Measurements from ENCODE around the gene SH3BGRL2.

SH3BGRL2 gene

GRCh38 chr6:79600313-79600712, 30.8 kb upstream of the SH3BGRL2 start:
- no peaks in the 10 kb centered on the region for H3K4me1 ChIP-seq (ENCODE audit: insufficient read depth, insufficient read length)
- H3K36me3 ChIP-seq (ENCODE audit: insufficient read depth, insufficient read length, low read length), result no peaks in the 10 kb centered on the region
- DNase-seq (ENCODE audit: low read depth, low spot score), result no peak
- no peaks in the 10 kb centered on the region for H3K9me3 ChIP-seq (ENCODE audit: insufficient read depth, low read length)
- TF ChIP-seq SUZ12 (IDR thresholded peaks at IDR 0.05; ENCODE audit: extremely low read depth, insufficient read depth, insufficient read length) (no peak), YY1 (IDR thresholded peaks at IDR 0.05; ENCODE audit: insufficient read depth, insufficient read length) (no peak), ZNF274 (IDR thresholded peaks at IDR 0.05; ENCODE audit: low read depth, low read length) (no peak)
- no peak overlapping the region for H3K4me3 ChIP-seq (ENCODE audit: insufficient read length, low read depth)
- H3K9ac ChIP-seq (ENCODE audit: insufficient read length, low read depth), result no peak overlapping the region
- no peaks in the 10 kb centered on the region for H3K27me3 ChIP-seq (ENCODE audit: insufficient read depth, insufficient read length)

- Histone ChIP-seq H3K4me3 (ENCODE audit: insufficient read length, low read depth) (no peak overlapping the region), H3K9me3 (ENCODE audit: insufficient read depth, low read length) (no peaks in the 10 kb centered on the region), H3K4me1 (ENCODE audit: insufficient read depth, insufficient read length) (no peaks in the 10 kb centered on the region), H3K9ac (ENCODE audit: insufficient read length, low read depth) (no peak overlapping the region), H3K36me3 (ENCODE audit: insufficient read depth, insufficient read length, low read length) (no peaks in the 10 kb centered on the region), H3K27me3 (ENCODE audit: insufficient read depth, insufficient read length) (no peaks in the 10 kb centered on the region)
- no peak for DNase-seq (ENCODE audit: low read depth, low spot score)
- TF ChIP-seq SUZ12 (IDR thresholded peaks at IDR 0.05; ENCODE audit: extremely low read depth, insufficient read depth, insufficient read length) (no peak), YY1 (IDR thresholded peaks at IDR 0.05; ENCODE audit: insufficient read depth, insufficient read length) (no peak), ZNF274 (IDR thresholded peaks at IDR 0.05; ENCODE audit: low read depth, low read length) (no peak)
Measured at GRCh38 chr6:79600812-79601609, 30.1 kb upstream of the SH3BGRL2 start.

GRCh38 chr6:79602859-79603258, 28.3 kb upstream of the SH3BGRL2 start:
- Histone ChIP-seq H3K36me3 (ENCODE audit: insufficient read depth, insufficient read length, low read length) (no peaks in the 10 kb centered on the region), H3K4me3 (ENCODE audit: insufficient read length, low read depth) (no peak overlapping the region), H3K4me1 (ENCODE audit: insufficient read depth, insufficient read length) (no peaks in the 10 kb centered on the region), H3K9ac (ENCODE audit: insufficient read length, low read depth) (no peak overlapping the region), H3K27me3 (ENCODE audit: insufficient read depth, insufficient read length) (no peaks in the 10 kb centered on the region), H3K9me3 (ENCODE audit: insufficient read depth, low read length) (no peaks in the 10 kb centered on the region)
- DNase-seq (ENCODE audit: low read depth, low spot score), result no peak
- TF ChIP-seq YY1 (IDR thresholded peaks at IDR 0.05; ENCODE audit: insufficient read depth, insufficient read length) (no peak), SUZ12 (IDR thresholded peaks at IDR 0.05; ENCODE audit: extremely low read depth, insufficient read depth, insufficient read length) (no peak), ZNF274 (IDR thresholded peaks at IDR 0.05; ENCODE audit: low read depth, low read length) (no peak)

GRCh38 chr6:79604583-79605037, 26.5 kb upstream of the SH3BGRL2 start:
- H3K27me3 ChIP-seq (ENCODE audit: insufficient read depth, insufficient read length), result no peaks in the 10 kb centered on the region
- H3K4me3 ChIP-seq (ENCODE audit: insufficient read length, low read depth), result no peak overlapping the region
- no peaks in the 10 kb centered on the region for H3K4me1 ChIP-seq (ENCODE audit: insufficient read depth, insufficient read length)
- DNase-seq (ENCODE audit: low read depth, low spot score), result no peak
- no peaks in the 10 kb centered on the region for H3K36me3 ChIP-seq (ENCODE audit: insufficient read depth, insufficient read length, low read length)
- H3K9me3 ChIP-seq (ENCODE audit: insufficient read depth, low read length), result no peaks in the 10 kb centered on the region
- no peak overlapping the region for H3K9ac ChIP-seq (ENCODE audit: insufficient read length, low read depth)
- no peak for TF ChIP-seq SUZ12 (IDR thresholded peaks at IDR 0.05; ENCODE audit: extremely low read depth, insufficient read depth, insufficient read length)
- no peak for TF ChIP-seq ZNF274 (IDR thresholded peaks at IDR 0.05; ENCODE audit: low read depth, low read length)
- no peak for TF ChIP-seq YY1 (IDR thresholded peaks at IDR 0.05; ENCODE audit: insufficient read depth, insufficient read length)

- no peak for TF ChIP-seq SUZ12 (IDR thresholded peaks at IDR 0.05; ENCODE audit: extremely low read depth, insufficient read depth, insufficient read length)
- no peak for TF ChIP-seq ZNF274 (IDR thresholded peaks at IDR 0.05; ENCODE audit: low read depth, low read length)
- TF ChIP-seq YY1 (IDR thresholded peaks at IDR 0.05; ENCODE audit: insufficient read depth, insufficient read length), result no peak
- no peaks in the 10 kb centered on the region for H3K27me3 ChIP-seq (ENCODE audit: insufficient read depth, insufficient read length)
- no peaks in the 10 kb centered on the region for H3K4me1 ChIP-seq (ENCODE audit: insufficient read depth, insufficient read length)
- no peak overlapping the region for H3K9ac ChIP-seq (ENCODE audit: insufficient read length, low read depth)
- H3K36me3 ChIP-seq (ENCODE audit: insufficient read depth, insufficient read length, low read length), result no peaks in the 10 kb centered on the region
- no peak overlapping the region for H3K4me3 ChIP-seq (ENCODE audit: insufficient read length, low read depth)
- no peak for DNase-seq (ENCODE audit: low read depth, low spot score)
- H3K9me3 ChIP-seq (ENCODE audit: insufficient read depth, low read length), result no peaks in the 10 kb centered on the region
Measured at GRCh38 chr6:79605061-79605460, 26.1 kb upstream of the SH3BGRL2 start.

GRCh38 chr6:79605968-79606764, 25.0 kb upstream of the SH3BGRL2 start:
- H3K9me3 ChIP-seq (ENCODE audit: insufficient read depth, low read length), result no peaks in the 10 kb centered on the region
- TF ChIP-seq ZNF274 (IDR thresholded peaks at IDR 0.05; ENCODE audit: low read depth, low read length) (no peak), SUZ12 (IDR thresholded peaks at IDR 0.05; ENCODE audit: extremely low read depth, insufficient read depth, insufficient read length) (no peak), YY1 (IDR thresholded peaks at IDR 0.05; ENCODE audit: insufficient read depth, insufficient read length) (no peak)
- no peak overlapping the region for H3K4me3 ChIP-seq (ENCODE audit: insufficient read length, low read depth)
- H3K36me3 ChIP-seq (ENCODE audit: insufficient read depth, insufficient read length, low read length), result no peaks in the 10 kb centered on the region
- DNase-seq (ENCODE audit: low read depth, low spot score), result no peak
- no peaks in the 10 kb centered on the region for H3K4me1 ChIP-seq (ENCODE audit: insufficient read depth, insufficient read length)
- no peak overlapping the region for H3K9ac ChIP-seq (ENCODE audit: insufficient read length, low read depth)
- no peaks in the 10 kb centered on the region for H3K27me3 ChIP-seq (ENCODE audit: insufficient read depth, insufficient read length)

- H3K36me3 ChIP-seq (ENCODE audit: insufficient read depth, insufficient read length, low read length), result no peaks in the 10 kb centered on the region
- H3K9me3 ChIP-seq (ENCODE audit: insufficient read depth, low read length), result no peaks in the 10 kb centered on the region
- H3K27me3 ChIP-seq (ENCODE audit: insufficient read depth, insufficient read length), result no peaks in the 10 kb centered on the region
- H3K4me3 ChIP-seq (ENCODE audit: insufficient read length, low read depth), result no peak overlapping the region
- H3K9ac ChIP-seq (ENCODE audit: insufficient read length, low read depth), result no peak overlapping the region
- TF ChIP-seq SUZ12 (IDR thresholded peaks at IDR 0.05; ENCODE audit: extremely low read depth, insufficient read depth, insufficient read length), result no peak
- TF ChIP-seq YY1 (IDR thresholded peaks at IDR 0.05; ENCODE audit: insufficient read depth, insufficient read length), result no peak
- TF ChIP-seq ZNF274 (IDR thresholded peaks at IDR 0.05; ENCODE audit: low read depth, low read length), result no peak
- DNase-seq (ENCODE audit: low read depth, low spot score), result no peak
- no peaks in the 10 kb centered on the region for H3K4me1 ChIP-seq (ENCODE audit: insufficient read depth, insufficient read length)
Measured at GRCh38 chr6:79607000-79607399, 24.1 kb upstream of the SH3BGRL2 start.

All from NT2/D1 (cell line).